CD4-positive, alpha-beta T cell (primary cell): Measurements from ENCODE around the gene ZBTB8B. TPM values are rescaled to one million over a fixed set of nuclear protein-coding genes. Genes with fewer than 3 reads are reported as not detected.
"Not testable (repeated sequence)": the region's sequence is repeated elsewhere in the genome, so short reads cannot be mapped to it uniquely, and the experiment has no call there.

Experiments
- ATAC-seq: fragments of 200-7000 bp; cut with Tn5 transposase; one replicate; pipeline ENCODE4 v1.10.0; 2022; ENCODE audit warnings: mild to moderate bottlenecking; ENCODE audit not compliant: poor library complexity
- CTCF ChIA-PET: fragments of 350-600 bp; sonication (Branson Sonifier 250); formaldehyde crosslinking; loops from one replicate; lab custom pipeline; 2021; ENCODE audit warnings: antibody characterized with exemption, inconsistent platforms; lab: Charles Lee
- POLR2A ChIA-PET: fragments of 350-600 bp; sonication (Branson Sonifier 250); formaldehyde crosslinking; loops from one replicate; lab custom pipeline; 2021; ENCODE audit warnings: antibody characterized with exemption, inconsistent platforms; lab: Charles Lee
- DNase-seq, 14 experiments: peaks; one replicate each; pipeline ENCODE4 v3.0.0-alpha.2; 2013 to 2020; ENCODE audit warnings: mixed read lengths in 2 of 14
- H3K27ac ChIP-seq, 2 donors: one replicate each; pipeline versions ENCODE4 v1.5.1 to v1.7.0; 2013; ENCODE audit warnings: low read length in 2 of 2, low read depth in 1 of 2, mild to moderate bottlenecking in 1 of 2
- H3K27me3 ChIP-seq, 2 experiments: 1 replicate in 1 of 2; 2 replicates in 1 of 2; pipeline versions ENCODE4 v1.6.1 to v1.7.0; 2013; ENCODE audit warnings: low read length in 2 of 2, control low read depth in 1 of 2, mild to moderate bottlenecking in 1 of 2, moderate library complexity in 1 of 2; ENCODE audit not compliant: insufficient read depth in 2 of 2, control insufficient read depth in 1 of 2
- H3K36me3 ChIP-seq: one replicate; pipeline ENCODE4 v1.6.1; 2013; ENCODE audit warnings: low read length, control low read depth; ENCODE audit not compliant: insufficient read depth
- H3K4me1 ChIP-seq: one replicate; pipeline ENCODE4 v1.6.1; 2013; ENCODE audit warnings: low read length, control low read depth; ENCODE audit not compliant: insufficient read depth
- H3K4me3 ChIP-seq: one replicate; pipeline ENCODE4 v1.5.1; 2013; ENCODE audit warnings: mild to moderate bottlenecking, low read length, moderate library complexity
- H3K9me3 ChIP-seq, 2 experiments: 1 replicate in 1 of 2; 2 replicates in 1 of 2; pipeline versions ENCODE4 v1.6.1 to v1.7.0; 2013; ENCODE audit warnings: low read length in 2 of 2, mild to moderate bottlenecking in 2 of 2, control low read depth in 1 of 2, moderate library complexity in 1 of 2; ENCODE audit not compliant: control insufficient read depth in 1 of 2, insufficient read depth in 1 of 2
- H3K27ac Mint-ChIP-seq: one replicate; pipeline ENCODE4 v1.8.0; 2020; ENCODE audit warnings: mixed read lengths
- H3K27me3 Mint-ChIP-seq: one replicate; pipeline ENCODE4 v1.8.0; 2021; ENCODE audit warnings: mixed read lengths
- H3K36me3 Mint-ChIP-seq: one replicate; pipeline ENCODE4 v1.8.0; 2021; ENCODE audit warnings: low read depth, mixed read lengths
- H3K4me1 Mint-ChIP-seq: one replicate; pipeline ENCODE4 v1.8.0; 2021; ENCODE audit warnings: low read depth, mixed read lengths
- H3K4me3 Mint-ChIP-seq: one replicate; pipeline ENCODE4 v1.8.0; 2020; ENCODE audit warnings: mild to moderate bottlenecking, mixed read lengths
- H3K9me3 Mint-ChIP-seq: one replicate; pipeline ENCODE4 v1.8.0; 2020; ENCODE audit warnings: mixed read lengths
- CTCF ChIP-seq: fragments of 200-600 bp; IDR thresholded peaks from one replicate; pipeline ENCODE4 v1.8.0; 2022; ENCODE audit warnings: antibody characterized with exemption, mild to moderate bottlenecking
- intact Hi-C, 2 experiments: fragments of 100-400 bp; cut with DNase I in 1 of 2; cut with micrococcal nuclease in 1 of 2; formaldehyde crosslinking; loops; one replicate each; pipeline versions ENCODE4 v1.15.1 to v1.9.0; 2023 to 2025; cut with DNase I, micrococcal nuclease
- total RNA-seq, 174 experiments: library from RNA in 2 of 174; stranded (reverse) in 2 of 174; gene quantifications; one replicate each; pipeline ENCODE4 v1.2.3 and lab custom pipeline; 2021 to 2026

The ZBTB8B gene
- total RNA-seq, 2 experiments from 2014 or later, result not detected

DNA sequence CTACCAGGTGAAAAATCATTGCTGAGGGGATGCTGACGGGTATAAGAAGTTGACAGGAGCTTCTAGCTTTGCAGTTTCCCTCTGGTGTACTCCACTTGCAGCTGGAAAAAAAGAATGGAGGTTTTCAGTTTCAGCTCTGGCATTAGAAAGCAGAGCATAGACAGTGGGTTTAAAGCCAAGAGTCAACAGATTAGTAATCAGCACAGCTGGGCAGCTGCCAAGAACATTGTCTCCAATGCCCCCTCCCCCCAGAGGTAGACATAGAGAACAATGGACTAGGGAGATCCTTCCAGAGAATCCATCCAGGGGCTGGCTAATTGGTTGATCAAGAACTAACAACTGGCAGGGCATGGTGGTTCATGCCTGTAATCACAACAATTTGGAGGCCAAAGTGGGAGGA lies 10.1 kb upstream of the ZBTB8B start:
- ChIA-PET CTCF (no interaction called here), POLR2A (no interaction called here)
- Histone ChIP-seq H3K4me1 (no peaks in the 10 kb centered on the region), H3K27ac (no peak overlapping the region), H3K36me3 (no peaks in the 10 kb centered on the region), H3K9me3 (peaks cover 12 to 18% of the 10 kb centered on the region in 2 experiments), H3K27me3 (peaks cover 0 to 5% of the 10 kb centered on the region in 2 experiments), H3K4me3 (no peak overlapping the region)
- intact Hi-C loops, result no loop called here
- no peaks in the 10 kb centered on the region for H3K4me1 Mint-ChIP-seq
- no peak for ATAC-seq
- H3K36me3 Mint-ChIP-seq, result no peaks in the 10 kb centered on the region
- TF ChIP-seq CTCF, result no peak
- H3K27me3 Mint-ChIP-seq, result peaks cover 28% of the 10 kb centered on the region
- H3K27ac Mint-ChIP-seq, result no peak overlapping the region
- no peak for DNase-seq
- no peak overlapping the region for H3K4me3 Mint-ChIP-seq
- H3K9me3 Mint-ChIP-seq, result peaks cover 10% of the 10 kb centered on the region

DNA sequence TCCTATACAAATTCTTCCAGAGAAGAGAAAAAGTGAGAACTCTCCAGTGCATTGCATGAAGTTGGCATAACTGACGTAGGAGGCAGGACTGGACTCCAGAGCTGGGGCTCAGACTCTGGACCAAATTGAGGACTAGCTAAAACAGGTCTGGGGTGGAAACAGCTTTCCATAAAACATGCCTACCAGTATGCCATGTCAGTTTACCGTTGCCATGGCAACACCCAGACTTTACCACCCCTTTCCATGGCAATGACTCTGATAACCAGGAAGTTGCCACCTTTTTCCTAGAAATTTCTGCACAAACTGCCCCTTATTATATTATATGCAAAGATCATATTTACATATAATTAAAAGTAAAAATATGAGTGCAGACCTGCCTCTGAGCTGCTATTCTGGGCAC lies 8.9 kb upstream of the ZBTB8B start:
- POLR2A ChIA-PET, result no interaction called here
- no peak for TF ChIP-seq CTCF

DNA sequence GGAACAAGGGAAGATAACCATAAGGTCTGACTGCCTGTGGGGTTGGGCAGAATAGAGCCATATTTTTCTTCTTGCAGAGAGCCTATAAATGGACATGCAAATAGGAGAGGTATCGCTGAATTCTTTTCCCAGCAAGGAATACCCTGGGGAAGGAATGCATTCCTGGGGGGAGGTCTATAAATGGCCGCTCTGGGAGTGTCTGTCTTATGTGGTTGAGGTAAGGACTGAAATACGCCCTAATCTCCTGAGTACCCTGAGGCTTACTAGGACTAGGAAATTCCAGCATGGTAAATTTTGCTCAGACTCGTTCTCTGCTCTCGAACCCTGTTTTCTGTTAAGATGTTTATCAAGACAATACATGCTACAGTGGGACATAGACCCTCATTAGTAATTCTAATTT lies 6.1 kb upstream of the ZBTB8B start:
- CTCF ChIA-PET, H3K4me3 Mint-ChIP-seq, H3K27ac ChIP-seq, H3K36me3 Mint-ChIP-seq, ATAC-seq, H3K4me1 Mint-ChIP-seq, H3K4me1 ChIP-seq, intact Hi-C loops, H3K27ac Mint-ChIP-seq, DNase-seq, H3K36me3 ChIP-seq, H3K4me3 ChIP-seq, POLR2A ChIA-PET: not testable (repeated sequence)
- peaks cover 40% of the 10 kb centered on the region for H3K27me3 Mint-ChIP-seq
- H3K9me3 Mint-ChIP-seq, result peaks cover 10% of the 10 kb centered on the region
- peaks cover 8 to 14% of the 10 kb centered on the region in 2 experiments for H3K27me3 ChIP-seq
- H3K9me3 ChIP-seq, result peaks cover 7 to 12% of the 10 kb centered on the region in 2 experiments

More for the DNA sequence above, 8.9 kb upstream of the ZBTB8B start:
- H3K27ac ChIP-seq, result no peak overlapping the region
- no peak overlapping the region for H3K4me3 ChIP-seq
- ATAC-seq, result no peak
- peaks cover 10% of the 10 kb centered on the region for H3K9me3 Mint-ChIP-seq
- peaks cover 0 to 5% of the 10 kb centered on the region in 2 experiments for H3K27me3 ChIP-seq
- no peak overlapping the region for H3K4me3 Mint-ChIP-seq
- H3K27ac Mint-ChIP-seq, result no peak overlapping the region
- H3K4me1 ChIP-seq, result no peaks in the 10 kb centered on the region
- H3K9me3 ChIP-seq, result peaks cover 8 to 12% of the 10 kb centered on the region in 2 experiments
- H3K4me1 Mint-ChIP-seq, result no peaks in the 10 kb centered on the region
- H3K36me3 Mint-ChIP-seq, result no peaks in the 10 kb centered on the region
- peaks cover 22% of the 10 kb centered on the region for H3K27me3 Mint-ChIP-seq
- H3K36me3 ChIP-seq, result no peaks in the 10 kb centered on the region
- DNase-seq, result no peak
- CTCF ChIA-PET, result no interaction called here
- intact Hi-C loops, result no loop called here

DNA sequence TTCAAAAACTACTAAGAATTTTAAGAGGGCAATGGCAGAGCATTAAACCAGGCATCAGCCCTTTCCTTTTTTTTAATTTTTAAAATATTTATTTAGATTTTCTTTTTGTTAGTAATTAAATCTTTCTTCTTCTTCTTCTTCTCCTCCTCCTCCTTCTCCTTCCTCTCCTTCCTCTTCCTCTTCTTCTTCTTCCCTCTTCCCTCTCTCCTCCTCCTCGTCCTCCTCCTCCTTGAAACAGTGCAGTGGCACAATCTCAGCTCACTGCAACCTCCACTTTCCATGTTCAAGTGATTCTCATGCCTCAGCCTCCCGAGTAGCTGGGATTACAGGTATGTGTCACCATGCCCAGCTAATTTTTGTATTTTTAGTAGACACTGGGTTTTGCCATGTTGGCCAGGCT lies 1.9 kb upstream of the ZBTB8B start:
- H3K4me3 ChIP-seq, H3K36me3 Mint-ChIP-seq, DNase-seq, POLR2A ChIA-PET, CTCF ChIA-PET, H3K36me3 ChIP-seq, H3K27ac ChIP-seq, ATAC-seq, H3K4me3 Mint-ChIP-seq, intact Hi-C loops, H3K27ac Mint-ChIP-seq: not testable (repeated sequence)
- peaks cover 36 to 51% of the 10 kb centered on the region in 2 experiments for H3K27me3 ChIP-seq
- H3K4me1 ChIP-seq, result peaks cover 17% of the 10 kb centered on the region
- peaks cover 10 to 13% of the 10 kb centered on the region in 2 experiments for H3K9me3 ChIP-seq
- Mint-ChIP-seq H3K27me3 (peaks cover 60% of the 10 kb centered on the region), H3K9me3 (peaks cover 10% of the 10 kb centered on the region), H3K4me1 (peaks cover 15% of the 10 kb centered on the region)
